HepG2 (cell line): ENCODE measurements around the gene SSX4B. TPM values are rescaled to one million over a fixed set of nuclear protein-coding genes. Genes with fewer than 3 reads are reported as not detected.
A peak's percentile ranks its signal among the peaks of the same experiment; 100 is the strongest.
"Not testable (repeated sequence)": the region's sequence is repeated elsewhere in the genome, so short reads cannot be mapped to it uniquely, and the experiment has no call there.

Source experiments
- ATAC-seq: fragments of 200-7000 bp; cut with Tn5 transposase; 3 replicates; pipeline ENCODE4 v1.9.1; 2020; ENCODE audit warnings: mild to moderate bottlenecking, moderate library complexity
- BruUV-seq: library from RNA; stranded (reverse); fragments of 400-500 nt; replicated peaks from 2 replicates; lab custom pipeline; 2021; lab: Mats Ljungman, UMichigan
- CTCF ChIA-PET: fragments of 300-600 bp; formaldehyde crosslinking; extraction: SDS; loops from one replicate; lab custom pipeline; 2021; ENCODE audit warnings: low total read pairs, inconsistent platforms, low intra/inter-chr PET ratio; lab: Yijun Ruan, JAX
- POLR2A ChIA-PET: fragments of 350-600 bp; sonication (Branson Sonifier 250); formaldehyde crosslinking; loops from one replicate; lab custom pipeline; 2020; ENCODE audit warnings: antibody characterized with exemption, inconsistent platforms; lab: Yijun Ruan, JAX
- DNase-seq: peaks from one replicate; pipeline ENCODE4 v3.0.0-alpha.2; 2015; ENCODE audit warnings: low spot score
- FAIRE-seq: peaks from 3 replicates; lab custom pipeline; 2011; peaks lifted over from hg19 to GRCh38; lab: Jason Lieb, UNC
- H2AFZ ChIP-seq: one replicate; pipeline ENCODE4 v1.6.1; 2011; ENCODE audit warnings: low read length, inconsistent platforms
- H3K27ac ChIP-seq: fragments of 300-600 bp; 3 replicates; pipeline ENCODE4 v1.8.0; 2011; ENCODE audit warnings: mixed run types, mild to moderate bottlenecking, mixed read lengths, low read length, inconsistent platforms; ENCODE audit not compliant: insufficient read depth; ENCODE audit errors: extremely low read length
- H3K27me3 ChIP-seq, 2 experiments: fragments of 200-600 bp in 1 of 2; 2 replicates in 1 of 2; 3 replicates in 1 of 2; pipeline versions ENCODE4 v1.6.0 to v1.8.0; 2011; ENCODE audit warnings: low read length in 2 of 2, mild to moderate bottlenecking in 2 of 2, moderate library complexity in 2 of 2, inconsistent platforms in 1 of 2; ENCODE audit not compliant: insufficient read depth in 2 of 2, control insufficient read depth in 1 of 2
- H3K36me3 ChIP-seq, 2 experiments: fragments of 200-600 bp in 1 of 2; replicated peaks in 1 of 2; 2 replicates in 1 of 2; 3 replicates in 1 of 2; pipeline versions ENCODE4 v1.5.1 to v1.8.0; 2011; ENCODE audit warnings: low read length in 2 of 2, inconsistent platforms in 1 of 2; ENCODE audit not compliant: insufficient read depth in 2 of 2, control insufficient read depth in 1 of 2
- H3K4me1 ChIP-seq: 2 replicates; pipeline ENCODE4 v1.5.1; 2012; ENCODE audit warnings: low read length, inconsistent platforms; ENCODE audit not compliant: insufficient read depth
- H3K4me2 ChIP-seq: 2 replicates; pipeline ENCODE4 v1.6.0; 2011; ENCODE audit warnings: low read depth, low read length, inconsistent platforms
- H3K4me3 ChIP-seq, 3 experiments: fragments of 200-600 bp in 1 of 3; sonication (generic), shearing (Covaris generic) in 1 of 3; replicated peaks in 1 of 3; 2 replicates each; pipeline ENCODE4 v1.5.1; 2011 to 2016; ENCODE audit warnings: low read length in 3 of 3, inconsistent platforms in 2 of 3, low read depth in 2 of 3, mild to moderate bottlenecking in 2 of 3, control low read depth in 1 of 3, mixed read lengths in 1 of 3; ENCODE audit not compliant: insufficient read depth in 1 of 3
- H3K79me2 ChIP-seq: one replicate; pipeline ENCODE4 v1.6.1; 2011; ENCODE audit warnings: low read length, inconsistent platforms; ENCODE audit not compliant: insufficient read depth
- H3K9ac ChIP-seq: 2 replicates; pipeline ENCODE4 v1.6.0; 2011; ENCODE audit warnings: mild to moderate bottlenecking, low read depth, low read length, inconsistent platforms; ENCODE audit not compliant: insufficient read depth
- H3K9me3 ChIP-seq: 2 replicates; pipeline ENCODE4 v1.5.1; 2012; ENCODE audit warnings: mild to moderate bottlenecking, low read length
- H4K20me1 ChIP-seq: 2 replicates; pipeline ENCODE4 v1.6.0; 2011; ENCODE audit warnings: inconsistent platforms, mild to moderate bottlenecking, low read length, moderate library complexity; ENCODE audit not compliant: insufficient read depth
- FOXA1 ChIP-seq, 2 experiments: fragments of 450-650 bp in 1 of 2; sonication (generic) in 1 of 2; formaldehyde crosslinking in 1 of 2; IDR thresholded peaks; 2 replicates each; pipeline versions ENCODE4 v1.4.0 to v1.6.1; 2016 to 2020; ENCODE audit warnings: missing genetic modification reagents in 1 of 2
- WGBS: methylation state at CpG from one replicate; pipeline ENCODE4 v1.1.6; 2017; ENCODE audit warnings: low lambda C conversion rate; 5-methylcytosine and 5-hydroxymethylcytosine counted together
- in situ Hi-C: cut with HindIII; loops from 2 replicates; pipeline ENCODE4 v1.10.0; 2017; ENCODE audit warnings: low pct_unique_long_range_greater_than_20kb; ENCODE audit not compliant: extremely low pct_ligation_motif_present
- intact Hi-C: fragments of 100-400 bp; cut with micrococcal nuclease; formaldehyde crosslinking; loops from one replicate; pipeline ENCODE4 v1.10.0; 2022; ENCODE audit not compliant: unreplicated experiment
- polyA plus RNA-seq, 8 experiments: library from polyadenylated mRNA; depleted of rRNA in 3 of 8; stranded (reverse) in 7 of 8; unstranded in 1 of 8; fragments of >200 nt; fragmentation: Illumina TruSeq in 4 of 8; extraction: Trizol in 4 of 8; gene quantifications; 2 replicates each; pipeline versions ENCODE4 v1.2.1 to v1.2.3, GENCODE V29; 2011 to 2016; ENCODE audit warnings: low read depth in 4 of 8, missing spikeins in 1 of 8, mixed read lengths in 1 of 8; ENCODE audit not compliant: insufficient read depth in 1 of 8
- total RNA-seq, 5 experiments: library from RNA; depleted of rRNA; stranded (reverse); fragments of >200 nt; fragmentation: Illumina TruSeq; extraction: Trizol; gene quantifications; 2 replicates each; pipeline ENCODE4 v1.2.3, GENCODE V29; 2016; ENCODE audit warnings: low read depth in 1 of 5
- TF ChIP-seq, protein P1 (sequence below): sonication (generic); formaldehyde crosslinking; IDR thresholded peaks from 2 replicates; pipeline ENCODE4 v1.4.0; 2020; ENCODE audit warnings: missing genetic modification reagents, borderline replicate concordance

SSX4B gene
- total and polyA plus RNA-seq, 2 of the 13 experiments (the other 11 are each of a cell fraction or from before 2014, with no cell fraction given) = not detected

GRCh38 chrX:48433713-48434112 lies 22.0 kb upstream of the SSX4B start:
- POLR2A ChIA-PET; intact Hi-C loops; DNase-seq; H3K27ac ChIP-seq; CTCF ChIA-PET; H3K27me3 ChIP-seq; ATAC-seq; H4K20me1 ChIP-seq; H2AFZ ChIP-seq; in situ Hi-C loops; BruUV-seq; H3K9me3 ChIP-seq; H3K79me2 ChIP-seq; H3K9ac ChIP-seq; H3K4me1 ChIP-seq; H3K36me3 ChIP-seq; FAIRE-seq; TF ChIP-seq FOXA1 (IDR thresholded peaks at IDR 0.05): not testable (repeated sequence)
- H3K4me2 ChIP-seq = peak overlapping the region; percentile 51
- WGBS = no CpG with 5 or more reads among the region's 13 CpGs
- H3K4me3 ChIP-seq = peak overlapping the region in 2 of 3 experiments; percentile 4 to 6; a peak in 2 of 6 replicates
- TF ChIP-seq, protein P1, sequence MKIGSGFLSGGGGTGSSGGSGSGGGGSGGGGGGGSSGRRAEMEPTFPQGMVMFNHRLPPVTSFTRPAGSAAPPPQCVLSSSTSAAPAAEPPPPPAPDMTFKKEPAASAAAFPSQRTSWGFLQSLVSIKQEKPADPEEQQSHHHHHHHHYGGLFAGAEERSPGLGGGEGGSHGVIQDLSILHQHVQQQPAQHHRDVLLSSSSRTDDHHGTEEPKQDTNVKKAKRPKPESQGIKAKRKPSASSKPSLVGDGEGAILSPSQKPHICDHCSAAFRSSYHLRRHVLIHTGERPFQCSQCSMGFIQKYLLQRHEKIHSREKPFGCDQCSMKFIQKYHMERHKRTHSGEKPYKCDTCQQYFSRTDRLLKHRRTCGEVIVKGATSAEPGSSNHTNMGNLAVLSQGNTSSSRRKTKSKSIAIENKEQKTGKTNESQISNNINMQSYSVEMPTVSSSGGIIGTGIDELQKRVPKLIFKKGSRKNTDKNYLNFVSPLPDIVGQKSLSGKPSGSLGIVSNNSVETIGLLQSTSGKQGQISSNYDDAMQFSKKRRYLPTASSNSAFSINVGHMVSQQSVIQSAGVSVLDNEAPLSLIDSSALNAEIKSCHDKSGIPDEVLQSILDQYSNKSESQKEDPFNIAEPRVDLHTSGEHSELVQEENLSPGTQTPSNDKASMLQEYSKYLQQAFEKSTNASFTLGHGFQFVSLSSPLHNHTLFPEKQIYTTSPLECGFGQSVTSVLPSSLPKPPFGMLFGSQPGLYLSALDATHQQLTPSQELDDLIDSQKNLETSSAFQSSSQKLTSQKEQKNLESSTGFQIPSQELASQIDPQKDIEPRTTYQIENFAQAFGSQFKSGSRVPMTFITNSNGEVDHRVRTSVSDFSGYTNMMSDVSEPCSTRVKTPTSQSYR = peak; percentile 44; the same call in 1 of the 2 replicates
- 0 out of 2 replicates have a peak, but pooled peaks have one; percentile 14 for TF ChIP-seq FOXA1 (CRISPR knock-in tag; IDR thresholded peaks at IDR 0.05)

DNA sequence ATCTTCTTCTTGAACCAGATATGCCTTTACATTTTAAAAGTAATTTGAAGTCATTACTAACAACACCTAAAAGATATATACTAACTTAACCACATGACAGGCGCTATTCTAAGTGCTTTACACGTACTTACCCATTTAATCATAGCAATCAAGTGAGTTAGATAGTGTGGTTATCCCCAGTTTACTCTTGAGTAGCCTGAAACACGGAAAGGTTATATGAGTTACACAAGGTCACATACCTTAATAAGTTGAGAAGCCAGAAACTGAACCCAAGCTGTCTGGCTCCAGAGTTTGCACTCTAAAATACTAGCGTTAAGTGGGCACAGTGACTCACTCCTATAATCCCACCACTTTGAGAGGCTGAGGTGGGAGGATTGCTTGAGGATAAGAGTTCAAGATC lies 18.4 kb upstream of the SSX4B start:
- POLR2A ChIA-PET, H3K9ac ChIP-seq, H3K4me3 ChIP-seq, H3K4me2 ChIP-seq, DNase-seq, H3K4me1 ChIP-seq, H3K36me3 ChIP-seq, H3K9me3 ChIP-seq, H3K27me3 ChIP-seq, FAIRE-seq, intact Hi-C loops, H3K27ac ChIP-seq, H4K20me1 ChIP-seq, in situ Hi-C loops, BruUV-seq, H2AFZ ChIP-seq, ATAC-seq, CTCF ChIA-PET, H3K79me2 ChIP-seq: not testable (repeated sequence)
- 3% methylated on average over 4 of the region's 4 CpGs for WGBS
